ENCODE data around the gene CAPN12.

- TF ChIP-seq, protein P1, sequence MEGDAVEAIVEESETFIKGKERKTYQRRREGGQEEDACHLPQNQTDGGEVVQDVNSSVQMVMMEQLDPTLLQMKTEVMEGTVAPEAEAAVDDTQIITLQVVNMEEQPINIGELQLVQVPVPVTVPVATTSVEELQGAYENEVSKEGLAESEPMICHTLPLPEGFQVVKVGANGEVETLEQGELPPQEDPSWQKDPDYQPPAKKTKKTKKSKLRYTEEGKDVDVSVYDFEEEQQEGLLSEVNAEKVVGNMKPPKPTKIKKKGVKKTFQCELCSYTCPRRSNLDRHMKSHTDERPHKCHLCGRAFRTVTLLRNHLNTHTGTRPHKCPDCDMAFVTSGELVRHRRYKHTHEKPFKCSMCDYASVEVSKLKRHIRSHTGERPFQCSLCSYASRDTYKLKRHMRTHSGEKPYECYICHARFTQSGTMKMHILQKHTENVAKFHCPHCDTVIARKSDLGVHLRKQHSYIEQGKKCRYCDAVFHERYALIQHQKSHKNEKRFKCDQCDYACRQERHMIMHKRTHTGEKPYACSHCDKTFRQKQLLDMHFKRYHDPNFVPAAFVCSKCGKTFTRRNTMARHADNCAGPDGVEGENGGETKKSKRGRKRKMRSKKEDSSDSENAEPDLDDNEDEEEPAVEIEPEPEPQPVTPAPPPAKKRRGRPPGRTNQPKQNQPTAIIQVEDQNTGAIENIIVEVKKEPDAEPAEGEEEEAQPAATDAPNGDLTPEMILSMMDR (IDR thresholded peaks at IDR 0.05; ENCODE audit: low read depth, low read length, missing input control) = no peak
- TF ChIP-seq TAF1 (conservative IDR thresholded peaks at IDR 0.05) (no peak), NR2F2 (IDR thresholded peaks at IDR 0.05) (no peak), RAD21 (IDR thresholded peaks at IDR 0.05) (no peak), HNF4A (conservative IDR thresholded peaks at IDR 0.05) (no peak), SP1 (IDR thresholded peaks at IDR 0.05) (no peak), JUND (IDR thresholded peaks at IDR 0.05) (no peak), YY1 (IDR thresholded peaks at IDR 0.05) (no peak), REST (IDR thresholded peaks at IDR 0.05) (no peak), FOXA1 (IDR thresholded peaks at IDR 0.05) (no peak)
- TF ChIP-seq, protein P2, sequence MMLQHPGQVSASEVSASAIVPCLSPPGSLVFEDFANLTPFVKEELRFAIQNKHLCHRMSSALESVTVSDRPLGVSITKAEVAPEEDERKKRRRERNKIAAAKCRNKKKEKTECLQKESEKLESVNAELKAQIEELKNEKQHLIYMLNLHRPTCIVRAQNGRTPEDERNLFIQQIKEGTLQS (IDR thresholded peaks at IDR 0.05) = no peak
- TF ChIP-seq, protein P3, sequence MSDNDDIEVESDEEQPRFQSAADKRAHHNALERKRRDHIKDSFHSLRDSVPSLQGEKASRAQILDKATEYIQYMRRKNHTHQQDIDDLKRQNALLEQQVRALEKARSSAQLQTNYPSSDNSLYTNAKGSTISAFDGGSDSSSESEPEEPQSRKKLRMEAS (IDR thresholded peaks at IDR 0.05) = no peak
Measured at GRCh38 chr19:38723990-38724854, 20.1 kb downstream of the CAPN12 start.
